Thyroid gland (tissue), 4 donors: ENCODE results near the gene RNF125.

Experiments used
- CTCF ChIP-seq, 6 experiments: fragments of 200-600 bp in 3 of 6; fragments of 450-650 bp in 3 of 6; sonication (generic) in 3 of 6; IDR thresholded peaks; one replicate each; pipeline ENCODE4 v1.5.1; 2016 to 2019; ENCODE audit warnings: antibody characterized with exemption in 6 of 6, mild to moderate bottlenecking in 2 of 6, inconsistent platforms in 1 of 6, moderate library complexity in 1 of 6
- POLR2A ChIP-seq, 2 donors: fragments of 450-650 bp; IDR thresholded peaks; one replicate each; pipeline ENCODE4 v1.6.1; 2017; ENCODE audit warnings: antibody characterized with exemption in 2 of 2, mild to moderate bottlenecking in 2 of 2, moderate library complexity in 1 of 2

GRCh38 chr18:32037616-32038015 is 19.0 kb downstream of the RNF125 start:
- no peak for TF ChIP-seq CTCF (IDR thresholded peaks at IDR 0.05)
- no peak for TF ChIP-seq POLR2A (IDR thresholded peaks at IDR 0.05)
